GM23248 (cell line): Measurements from ENCODE around the gene NLK.

Experiments
- EZH2 ChIP-seq: fragments of 200-600 bp; sonication (generic); IDR thresholded peaks from 2 replicates; pipeline ENCODE4 v1.6.1; 2018; ENCODE audit warnings: antibody characterized with exemption, mild to moderate bottlenecking; ENCODE audit not compliant: insufficient read depth, poor library complexity, severe bottlenecking
- EZH2phosphoT487 ChIP-seq: fragments of 200-600 bp; sonication (generic); IDR thresholded peaks from 2 replicates; pipeline ENCODE4 v1.6.1; 2018; ENCODE audit warnings: antibody characterized with exemption, moderate library complexity, mild to moderate bottlenecking, low read depth; ENCODE audit not compliant: insufficient read depth

GRCh38 chr17:28151001-28151400 is 108.5 kb downstream of the NLK start:
- no peak for TF ChIP-seq EZH2
- TF ChIP-seq EZH2phosphoT487 = no peak
